MM.1S (cell line): ENCODE measurements around the gene GIMAP4.
"Not testable (repeated sequence)": the region's sequence is repeated elsewhere in the genome, so short reads cannot be mapped to it uniquely, and the experiment has no call there.

ENCODE experiments used
- DNase-seq: peaks from one replicate; pipeline ENCODE4 v3.0.0-alpha.2; 2015
- H2AFZ ChIP-seq: fragments of 300-600 bp; sonication (generic); 2 replicates; pipeline ENCODE4 v1.6.0; 2016; ENCODE audit warnings: antibody characterized with exemption, low read length
- H3F3A ChIP-seq: fragments of 300-600 bp; sonication (generic); 2 replicates; pipeline ENCODE4 v1.6.1; 2016; ENCODE audit warnings: mild to moderate bottlenecking, antibody characterized with exemption, low read length, moderate library complexity, mixed read lengths; ENCODE audit not compliant: insufficient read depth
- H3K27ac ChIP-seq: fragments of 300-600 bp; sonication (generic); 2 replicates; pipeline ENCODE4 v1.5.1; 2016; ENCODE audit warnings: mild to moderate bottlenecking, low read length
- H3K27me3 ChIP-seq: fragments of 300-600 bp; sonication (generic); replicated peaks from 2 replicates; pipeline ENCODE4 v1.6.0; 2016; ENCODE audit warnings: low read length; ENCODE audit not compliant: insufficient read depth
- H3K36me3 ChIP-seq: fragments of 300-600 bp; sonication (generic); replicated peaks from 2 replicates; pipeline ENCODE4 v1.6.1; 2016; ENCODE audit warnings: mild to moderate bottlenecking, low read length, mixed read lengths; ENCODE audit not compliant: insufficient read depth
- H3K4me1 ChIP-seq: fragments of 300-600 bp; sonication (generic); 2 replicates; pipeline ENCODE4 v1.6.1; 2016; ENCODE audit warnings: low read length, mixed read lengths
- H3K4me2 ChIP-seq: fragments of 300-600 bp; sonication (generic); 2 replicates; pipeline ENCODE4 v1.6.0; 2016; ENCODE audit warnings: low read depth, low read length
- H3K4me3 ChIP-seq: fragments of 300-600 bp; sonication (generic); 2 replicates; pipeline ENCODE4 v1.5.1; 2016; ENCODE audit warnings: low read length, mixed read lengths
- H3K79me2 ChIP-seq: fragments of 300-600 bp; sonication (generic); 2 replicates; pipeline ENCODE4 v1.6.1; 2016; ENCODE audit warnings: mixed run types, low read length, mixed read lengths
- H3K9ac ChIP-seq: fragments of 300-600 bp; sonication (generic); 2 replicates; pipeline ENCODE4 v1.6.1; 2016; ENCODE audit warnings: low read length, mixed read lengths
- H3K9me2 ChIP-seq: fragments of 300-600 bp; sonication (generic); replicated peaks from 2 replicates; pipeline ENCODE4 v1.6.1; 2016; ENCODE audit warnings: mild to moderate bottlenecking, low read length, mixed read lengths; ENCODE audit not compliant: insufficient read depth
- H3K9me3 ChIP-seq: fragments of 300-600 bp; sonication (generic); replicated peaks from 2 replicates; pipeline ENCODE4 v1.6.1; 2016; ENCODE audit warnings: mild to moderate bottlenecking, low read length, mixed read lengths; ENCODE audit not compliant: insufficient read depth
- H4K20me1 ChIP-seq: fragments of 300-600 bp; sonication (generic); 2 replicates; pipeline ENCODE4 v1.6.1; 2016; ENCODE audit warnings: mild to moderate bottlenecking, low read length, moderate library complexity, mixed read lengths; ENCODE audit not compliant: insufficient read depth
- EZH2 ChIP-seq: fragments of 300-600 bp; sonication (generic); optimal IDR thresholded peaks from 2 replicates; pipeline ENCODE3; 2017; ENCODE audit warnings: low read depth, mild to moderate bottlenecking, antibody characterized with exemption, low read length, mixed read lengths
- EZH2phosphoT487 ChIP-seq: fragments of 300-600 bp; sonication (generic); IDR thresholded peaks from 2 replicates; pipeline ENCODE4 v1.6.1; 2018; ENCODE audit warnings: antibody characterized with exemption, low read length
- TF ChIP-seq, protein P1 (sequence below): fragments of 300-600 bp; sonication (generic); IDR thresholded peaks from 2 replicates; pipeline ENCODE4 v1.5.1; 2016; ENCODE audit warnings: antibody characterized with exemption, low read length, mixed read lengths

Gene GIMAP4

DNA sequence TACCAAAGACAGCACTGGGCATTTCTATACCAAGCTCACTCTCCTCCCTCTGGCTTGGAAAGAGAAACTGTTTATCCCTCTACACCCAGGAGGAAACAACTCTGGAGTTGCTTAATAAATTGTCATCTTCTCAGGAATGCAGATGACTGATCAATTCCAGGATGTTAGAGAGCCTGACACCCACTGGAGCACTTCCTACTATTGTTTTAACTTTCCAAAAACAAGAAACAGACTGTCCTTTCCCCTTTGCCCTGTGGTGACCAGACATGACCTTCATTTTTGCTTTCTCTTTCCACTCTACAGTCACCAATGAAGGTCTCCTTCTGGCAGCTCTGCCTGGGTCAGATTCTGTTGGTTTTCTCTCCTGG, 19.6 kb downstream of the GIMAP4 start:
- Histone ChIP-seq H3K27ac (no peak overlapping the region), H3K4me2 (no peak overlapping the region), H4K20me1 (no peaks in the 10 kb centered on the region), H3F3A (no peaks in the 10 kb centered on the region), H3K27me3 (no peaks in the 10 kb centered on the region), H3K4me3 (no peak overlapping the region), H3K36me3 (no peaks in the 10 kb centered on the region), H3K9ac (no peak overlapping the region), H3K4me1 (no peaks in the 10 kb centered on the region), H3K79me2 (no peaks in the 10 kb centered on the region), H3K9me2 (no peaks in the 10 kb centered on the region), H3K9me3 (no peaks in the 10 kb centered on the region), H2AFZ (no peak overlapping the region)
- TF ChIP-seq, protein P1, sequence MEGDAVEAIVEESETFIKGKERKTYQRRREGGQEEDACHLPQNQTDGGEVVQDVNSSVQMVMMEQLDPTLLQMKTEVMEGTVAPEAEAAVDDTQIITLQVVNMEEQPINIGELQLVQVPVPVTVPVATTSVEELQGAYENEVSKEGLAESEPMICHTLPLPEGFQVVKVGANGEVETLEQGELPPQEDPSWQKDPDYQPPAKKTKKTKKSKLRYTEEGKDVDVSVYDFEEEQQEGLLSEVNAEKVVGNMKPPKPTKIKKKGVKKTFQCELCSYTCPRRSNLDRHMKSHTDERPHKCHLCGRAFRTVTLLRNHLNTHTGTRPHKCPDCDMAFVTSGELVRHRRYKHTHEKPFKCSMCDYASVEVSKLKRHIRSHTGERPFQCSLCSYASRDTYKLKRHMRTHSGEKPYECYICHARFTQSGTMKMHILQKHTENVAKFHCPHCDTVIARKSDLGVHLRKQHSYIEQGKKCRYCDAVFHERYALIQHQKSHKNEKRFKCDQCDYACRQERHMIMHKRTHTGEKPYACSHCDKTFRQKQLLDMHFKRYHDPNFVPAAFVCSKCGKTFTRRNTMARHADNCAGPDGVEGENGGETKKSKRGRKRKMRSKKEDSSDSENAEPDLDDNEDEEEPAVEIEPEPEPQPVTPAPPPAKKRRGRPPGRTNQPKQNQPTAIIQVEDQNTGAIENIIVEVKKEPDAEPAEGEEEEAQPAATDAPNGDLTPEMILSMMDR = no peak
- TF ChIP-seq EZH2 (no peak), EZH2phosphoT487 (no peak)
- no peak for DNase-seq

DNA sequence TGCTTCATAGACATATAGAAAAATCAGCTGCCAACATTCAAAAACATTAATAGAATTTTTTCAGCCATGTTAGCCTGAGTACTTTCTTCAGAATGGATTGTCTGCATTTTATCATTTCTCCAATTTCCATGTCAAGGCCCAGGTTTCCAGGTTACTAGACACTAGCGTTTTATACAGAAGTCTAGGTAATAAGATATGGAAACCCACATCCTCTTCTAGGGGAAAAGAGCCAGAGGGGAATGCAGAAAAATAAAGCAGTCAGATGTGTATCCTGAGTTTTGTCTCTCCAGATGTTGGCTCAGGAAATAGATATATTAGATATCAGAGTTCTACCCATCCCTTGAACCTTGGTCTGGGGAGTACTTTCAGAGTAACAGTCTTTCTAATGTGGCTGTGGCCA, 20.4 kb downstream of the GIMAP4 start:
- H3K9ac ChIP-seq = no peak overlapping the region
- H3K4me1 ChIP-seq = no peaks in the 10 kb centered on the region
- H3K4me2 ChIP-seq = no peak overlapping the region
- H3K4me3 ChIP-seq = no peak overlapping the region
- H4K20me1 ChIP-seq = no peaks in the 10 kb centered on the region
- H3K27ac ChIP-seq = no peak overlapping the region
- H3K9me3 ChIP-seq = no peaks in the 10 kb centered on the region
- no peaks in the 10 kb centered on the region for H3K27me3 ChIP-seq
- TF ChIP-seq, protein P1 = no peak
- TF ChIP-seq EZH2phosphoT487 = no peak
- no peak for TF ChIP-seq EZH2
- H3F3A ChIP-seq = no peaks in the 10 kb centered on the region
- H2AFZ ChIP-seq = no peak overlapping the region
- no peaks in the 10 kb centered on the region for H3K36me3 ChIP-seq
- DNase-seq = no peak
- no peaks in the 10 kb centered on the region for H3K9me2 ChIP-seq
- no peaks in the 10 kb centered on the region for H3K79me2 ChIP-seq

DNA sequence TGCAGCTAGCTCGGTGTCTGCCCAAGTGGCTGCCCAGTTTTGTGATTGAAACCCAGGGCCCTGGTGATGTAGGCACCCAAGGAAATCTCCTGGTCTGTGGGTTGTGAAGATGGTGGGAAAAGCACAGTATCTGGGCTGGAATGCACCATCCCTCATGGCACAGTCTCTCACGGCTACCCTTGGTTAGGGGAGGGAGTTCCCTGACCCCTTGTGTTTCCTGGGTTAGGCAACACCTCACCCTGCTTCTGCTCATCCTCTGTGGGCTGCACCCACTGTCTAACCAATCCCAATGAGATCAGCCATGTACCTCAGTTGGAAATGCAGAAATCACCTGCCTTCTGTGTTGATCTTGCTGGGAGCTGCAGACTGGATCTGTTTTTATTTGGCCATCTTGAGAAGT, 27.6 kb downstream of the GIMAP4 start:
- H3K4me2 ChIP-seq = no peak overlapping the region
- no peak overlapping the region for H2AFZ ChIP-seq
- TF ChIP-seq EZH2 (no peak), EZH2phosphoT487 (no peak)
- H3F3A ChIP-seq = no peaks in the 10 kb centered on the region
- no peaks in the 10 kb centered on the region for H4K20me1 ChIP-seq
- no peaks in the 10 kb centered on the region for H3K9me2 ChIP-seq
- no peaks in the 10 kb centered on the region for H3K79me2 ChIP-seq
- no peak overlapping the region for H3K9ac ChIP-seq
- no peaks in the 10 kb centered on the region for H3K36me3 ChIP-seq
- H3K4me1 ChIP-seq = no peaks in the 10 kb centered on the region
- no peaks in the 10 kb centered on the region for H3K27me3 ChIP-seq
- DNase-seq = no peak
- H3K4me3 ChIP-seq = no peak overlapping the region
- no peak overlapping the region for H3K27ac ChIP-seq
- no peaks in the 10 kb centered on the region for H3K9me3 ChIP-seq

DNA sequence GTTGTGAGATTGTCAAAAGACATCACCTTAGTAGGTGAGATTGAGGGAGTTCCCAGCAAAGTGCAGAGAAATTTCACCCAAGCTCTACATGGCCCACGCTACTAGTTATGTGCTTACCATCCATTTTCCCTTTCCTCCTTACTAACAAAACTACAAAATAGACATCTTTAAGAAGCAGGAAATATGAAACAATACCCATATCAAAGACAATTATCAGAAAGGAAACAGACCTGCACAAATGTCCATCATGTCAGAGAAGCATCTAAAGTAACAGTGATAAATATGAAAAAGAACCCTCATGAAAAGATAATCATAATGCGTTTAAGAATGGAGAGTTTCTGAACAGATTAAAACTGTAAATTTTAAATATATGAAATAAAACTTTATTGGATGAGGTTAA, 28.2 kb downstream of the GIMAP4 start:
- H2AFZ ChIP-seq = no peak overlapping the region
- H3K36me3 ChIP-seq = no peaks in the 10 kb centered on the region
- TF ChIP-seq, protein P1 = no peak
- TF ChIP-seq EZH2 = no peak
- no peak for TF ChIP-seq EZH2phosphoT487
- H3K79me2 ChIP-seq = no peaks in the 10 kb centered on the region
- H3K4me3 ChIP-seq = no peak overlapping the region
- H3K4me2 ChIP-seq = no peak overlapping the region
- no peaks in the 10 kb centered on the region for H3F3A ChIP-seq
- no peak overlapping the region for H3K27ac ChIP-seq
- no peaks in the 10 kb centered on the region for H3K27me3 ChIP-seq
- H3K4me1 ChIP-seq = no peaks in the 10 kb centered on the region
- no peaks in the 10 kb centered on the region for H4K20me1 ChIP-seq
- H3K9me2 ChIP-seq = no peaks in the 10 kb centered on the region
- no peaks in the 10 kb centered on the region for H3K9me3 ChIP-seq
- no peak for DNase-seq
- H3K9ac ChIP-seq = no peak overlapping the region

- H3F3A ChIP-seq, H2AFZ ChIP-seq, H3K27ac ChIP-seq, H3K4me2 ChIP-seq, H3K79me2 ChIP-seq, H3K9me2 ChIP-seq, DNase-seq, H3K9ac ChIP-seq, H3K4me1 ChIP-seq, H3K36me3 ChIP-seq, H3K9me3 ChIP-seq, H3K4me3 ChIP-seq, H3K27me3 ChIP-seq, H4K20me1 ChIP-seq: not testable (repeated sequence)
These were observed 36.4 kb downstream of the GIMAP4 start for GRCh38 chr7:150603600-150603999.
